ENCODE measurements around the gene SNX5. TPM values are rescaled to one million over a fixed set of nuclear protein-coding genes. Genes with fewer than 3 reads are reported as not detected.
A peak's percentile ranks its signal among the peaks of the same experiment; 100 is the strongest.

Gene SNX5
- total RNA-seq, 1 donor from 2014 or later: 106 TPM

- H3K4me1 Mint-ChIP-seq (ENCODE audit: low read depth): no peaks in the 10 kb centered on the region
- H3K4me3 Mint-ChIP-seq (ENCODE audit: low read depth): no peak overlapping the region
- peaks cover 6% of the 10 kb centered on the region for H3K27me3 Mint-ChIP-seq
- DNase-seq (ENCODE audit: low spot score, unreplicated experiment): no peak
- no peaks in the 10 kb centered on the region for H3K9me3 Mint-ChIP-seq (ENCODE audit: low read depth)
- no peaks in the 10 kb centered on the region for H3K36me3 Mint-ChIP-seq (ENCODE audit: insufficient read depth)
- no peak for TF ChIP-seq CTCF (IDR thresholded peaks at IDR 0.05; ENCODE audit: unreplicated experiment)
- H3K27ac Mint-ChIP-seq: no peak overlapping the region
Observed at GRCh38 chr20:17917832-17918618, 50.6 kb downstream of the SNX5 start.

GRCh38 chr20:17916433-17916891 is 52.1 kb downstream of the SNX5 start:
- Mint-ChIP-seq H3K9me3 (ENCODE audit: low read depth) (peaks cover 1% of the 10 kb centered on the region), H3K36me3 (ENCODE audit: insufficient read depth) (no peaks in the 10 kb centered on the region), H3K4me1 (ENCODE audit: low read depth) (no peaks in the 10 kb centered on the region), H3K27ac (no peak overlapping the region), H3K27me3 (peaks cover 8% of the 10 kb centered on the region), H3K4me3 (ENCODE audit: low read depth) (no peak overlapping the region)
- DNase-seq (ENCODE audit: low spot score, unreplicated experiment): no peak
- TF ChIP-seq CTCF (IDR thresholded peaks at IDR 0.05; ENCODE audit: unreplicated experiment): no peak

- no peak for TF ChIP-seq CTCF (IDR thresholded peaks at IDR 0.05; ENCODE audit: unreplicated experiment)
- no peak for DNase-seq (ENCODE audit: low spot score, unreplicated experiment)
- peaks cover 6% of the 10 kb centered on the region for H3K9me3 Mint-ChIP-seq (ENCODE audit: low read depth)
- H3K27ac Mint-ChIP-seq: no peak overlapping the region
- no peaks in the 10 kb centered on the region for H3K36me3 Mint-ChIP-seq (ENCODE audit: insufficient read depth)
- H3K4me1 Mint-ChIP-seq (ENCODE audit: low read depth): peaks cover 6% of the 10 kb centered on the region
- H3K4me3 Mint-ChIP-seq (ENCODE audit: low read depth): no peak overlapping the region
- peaks cover 8% of the 10 kb centered on the region for H3K27me3 Mint-ChIP-seq
Observed at GRCh38 chr20:17914957-17915356, 53.6 kb downstream of the SNX5 start.

- Mint-ChIP-seq H3K36me3 (ENCODE audit: insufficient read depth) (no peaks in the 10 kb centered on the region), H3K4me3 (ENCODE audit: low read depth) (no peak overlapping the region), H3K9me3 (ENCODE audit: low read depth) (peaks cover 6% of the 10 kb centered on the region), H3K27me3 (peaks cover 8% of the 10 kb centered on the region), H3K4me1 (ENCODE audit: low read depth) (peaks cover 6% of the 10 kb centered on the region), H3K27ac (peak overlapping the region; percentile 1)
- TF ChIP-seq CTCF (IDR thresholded peaks at IDR 0.05; ENCODE audit: unreplicated experiment): no peak
- no peak for DNase-seq (ENCODE audit: low spot score, unreplicated experiment)
Observed at GRCh38 chr20:17912916-17913315, 55.7 kb downstream of the SNX5 start.

- Mint-ChIP-seq H3K27ac (no peak overlapping the region), H3K27me3 (peaks cover 8% of the 10 kb centered on the region)
Observed at GRCh38 chr20:17911927-17912326, 56.7 kb downstream of the SNX5 start.

More at GRCh38 chr20:17911927-17912326, 56.7 kb downstream of the SNX5 start:
- no peak for DNase-seq (ENCODE audit: low spot score, unreplicated experiment)
- Mint-ChIP-seq H3K9me3 (ENCODE audit: low read depth) (peaks cover 6% of the 10 kb centered on the region), H3K4me1 (ENCODE audit: low read depth) (peaks cover 6% of the 10 kb centered on the region), H3K4me3 (ENCODE audit: low read depth) (no peak overlapping the region), H3K36me3 (ENCODE audit: insufficient read depth) (no peaks in the 10 kb centered on the region)
- TF ChIP-seq CTCF (IDR thresholded peaks at IDR 0.05; ENCODE audit: unreplicated experiment): no peak
